ENCODE results near the gene EXOC1.

The EXOC1 gene

GRCh38 chr4:55884093-55884850 is 30.8 kb downstream of the EXOC1 start:
- Histone ChIP-seq H3K4me3 (ENCODE audit: insufficient read depth, low read length, poor library complexity, severe bottlenecking) (no peak overlapping the region), H3K36me3 (ENCODE audit: low read length) (no peaks in the 10 kb centered on the region; the same call in 1 of the 2 replicates), H3K79me2 (ENCODE audit: insufficient read depth, low read length) (no peaks in the 10 kb centered on the region), H3K9me3 (ENCODE audit: insufficient read depth, low read length) (no peaks in the 10 kb centered on the region), H3K27ac (ENCODE audit: low read depth, low read length) (no peak overlapping the region), H4K20me1 (ENCODE audit: low read depth, low read length) (no peaks in the 10 kb centered on the region), H3F3A (ENCODE audit: insufficient read depth) (no peaks in the 10 kb centered on the region), H3K9ac (ENCODE audit: low read length) (no peak overlapping the region), H3K4me2 (ENCODE audit: low read depth, low read length, poor library complexity, severe bottlenecking) (no peak overlapping the region), H3K9me2 (replicated peaks; ENCODE audit: insufficient read depth, low read length) (no peaks in the 10 kb centered on the region), H3K27me3 (ENCODE audit: low read length) (no peaks in the 10 kb centered on the region), H2AFZ (ENCODE audit: low read depth, low read length, severe bottlenecking) (no peak overlapping the region)
- TF ChIP-seq CTCF (IDR thresholded peaks at IDR 0.05; ENCODE audit: insufficient read depth, low read length, poor library complexity, severe bottlenecking) = no peak
- no peak for TF ChIP-seq EZH2phosphoT487 (conservative IDR thresholded peaks at IDR 0.05; ENCODE audit: low read length)

DNA sequence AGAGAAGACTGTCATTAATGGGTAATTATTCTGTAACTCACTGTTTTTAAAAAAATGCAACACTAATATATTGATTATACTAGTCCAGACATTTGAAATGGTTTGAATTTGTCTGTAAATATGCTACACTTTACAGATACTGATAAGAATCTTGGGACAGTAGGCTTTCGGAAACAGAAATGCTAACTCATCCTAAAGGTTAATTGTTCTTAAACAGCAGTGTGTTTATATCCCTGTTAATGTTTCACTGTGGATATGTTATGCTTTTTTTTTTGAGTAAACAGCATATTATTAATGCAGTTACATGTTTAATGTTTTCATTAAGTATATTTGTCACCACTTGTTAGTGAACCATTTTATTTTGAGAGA is 31.4 kb downstream of the EXOC1 start:
- no peaks in the 10 kb centered on the region for H3K9me2 ChIP-seq (replicated peaks; ENCODE audit: insufficient read depth, low read length)
- no peak for TF ChIP-seq EZH2phosphoT487 (conservative IDR thresholded peaks at IDR 0.05; ENCODE audit: low read length)
- no peak for TF ChIP-seq CTCF (IDR thresholded peaks at IDR 0.05; ENCODE audit: insufficient read depth, low read length, poor library complexity, severe bottlenecking)
- H3K4me2 ChIP-seq (ENCODE audit: low read depth, low read length, poor library complexity, severe bottlenecking) = no peak overlapping the region
- H4K20me1 ChIP-seq (ENCODE audit: low read depth, low read length) = no peaks in the 10 kb centered on the region
- no peaks in the 10 kb centered on the region for H3F3A ChIP-seq (ENCODE audit: insufficient read depth)
- no peak overlapping the region for H3K27ac ChIP-seq (ENCODE audit: low read depth, low read length)
- no peaks in the 10 kb centered on the region; the same call in 1 of the 2 replicates for H3K36me3 ChIP-seq (ENCODE audit: low read length)
- no peaks in the 10 kb centered on the region for H3K79me2 ChIP-seq (ENCODE audit: insufficient read depth, low read length)
- no peaks in the 10 kb centered on the region for H3K9me3 ChIP-seq (ENCODE audit: insufficient read depth, low read length)
- no peak overlapping the region for H3K9ac ChIP-seq (ENCODE audit: low read length)
- no peak overlapping the region for H2AFZ ChIP-seq (ENCODE audit: low read depth, low read length, severe bottlenecking)
- H3K27me3 ChIP-seq (ENCODE audit: low read length) = no peaks in the 10 kb centered on the region
- H3K4me3 ChIP-seq (ENCODE audit: insufficient read depth, low read length, poor library complexity, severe bottlenecking) = no peak overlapping the region

DNA sequence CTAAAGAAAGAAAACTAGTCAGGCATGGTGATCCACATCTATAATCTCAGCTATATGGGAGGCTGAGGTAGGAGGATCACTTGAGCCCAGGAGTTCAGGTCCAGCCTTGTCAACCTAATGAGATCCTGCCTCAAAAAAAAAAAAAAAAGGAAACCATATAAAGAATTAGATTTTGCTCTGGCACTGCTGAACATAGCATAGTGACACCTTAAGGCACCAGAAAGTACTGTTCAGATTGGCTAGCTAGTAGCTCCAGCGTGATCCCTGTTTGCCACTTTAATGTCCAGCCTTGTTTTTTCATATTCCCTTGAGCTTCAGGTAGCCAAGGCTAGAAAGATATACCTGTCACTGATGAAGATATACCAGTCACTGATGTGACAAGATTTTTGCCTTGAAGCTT is 34.1 kb downstream of the EXOC1 start:
- Histone ChIP-seq H3K79me2 (ENCODE audit: insufficient read depth, low read length) (no peaks in the 10 kb centered on the region), H3F3A (ENCODE audit: insufficient read depth) (no peaks in the 10 kb centered on the region), H3K4me3 (ENCODE audit: insufficient read depth, low read length, poor library complexity, severe bottlenecking) (no peak overlapping the region), H4K20me1 (ENCODE audit: low read depth, low read length) (no peaks in the 10 kb centered on the region), H3K9ac (ENCODE audit: low read length) (no peak overlapping the region), H3K4me2 (ENCODE audit: low read depth, low read length, poor library complexity, severe bottlenecking) (no peak overlapping the region), H3K36me3 (ENCODE audit: low read length) (no peaks in the 10 kb centered on the region; the same call in 1 of the 2 replicates), H3K9me3 (ENCODE audit: insufficient read depth, low read length) (no peaks in the 10 kb centered on the region), H3K27me3 (ENCODE audit: low read length) (no peaks in the 10 kb centered on the region), H2AFZ (ENCODE audit: low read depth, low read length, severe bottlenecking) (no peak overlapping the region), H3K27ac (ENCODE audit: low read depth, low read length) (no peak overlapping the region), H3K9me2 (replicated peaks; ENCODE audit: insufficient read depth, low read length) (no peaks in the 10 kb centered on the region)
- no peak for TF ChIP-seq EZH2phosphoT487 (conservative IDR thresholded peaks at IDR 0.05; ENCODE audit: low read length)
- TF ChIP-seq CTCF (IDR thresholded peaks at IDR 0.05; ENCODE audit: insufficient read depth, low read length, poor library complexity, severe bottlenecking) = no peak

Measured in SU-DHL-6 (cell line).